ENCODE data around the gene CAMK1D. TPM values are rescaled to one million over a fixed set of nuclear protein-coding genes. Genes with fewer than 3 reads are reported as not detected.

CAMK1D gene
- total and polyA plus RNA-seq, 9 donors = 1.8 to 11.7 (median 5.5) TPM

DNA sequence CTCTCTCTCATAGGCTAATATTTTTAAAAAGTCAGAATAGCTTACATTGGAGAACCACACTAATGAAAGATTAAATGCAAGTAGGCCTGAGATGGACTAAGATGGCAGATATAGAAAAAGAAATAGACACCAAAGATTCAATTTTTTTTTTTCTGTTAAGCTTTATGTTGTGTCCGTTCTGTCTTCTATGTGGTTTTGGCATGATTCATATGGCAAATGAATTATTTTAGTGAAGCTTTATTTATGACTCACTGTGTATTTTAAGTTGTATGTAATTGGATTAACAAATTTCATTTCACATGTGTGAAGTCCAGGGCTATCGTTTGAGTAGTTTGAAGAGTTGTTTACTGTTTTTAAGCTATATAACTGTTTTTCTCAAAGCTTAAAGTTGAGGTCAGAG lies 214.8 kb downstream of the CAMK1D start:
- Histone ChIP-seq H3K27me3 (no peaks in the 10 kb centered on the region), H3K4me3 (no peak overlapping the region), H3K4me1 (ENCODE audit: insufficient read depth) (no peaks in the 10 kb centered on the region), H3K27ac (no peak overlapping the region), H3K36me3 (no peaks in the 10 kb centered on the region), H3K9me3 (no peaks in the 10 kb centered on the region)
- no peak for DNase-seq
- intact Hi-C loops (cut with DNase I) = no loop called here
- 42 to 55% (median 46%) methylated on average over 2 of the region's 2 CpGs for WGBS, 3 donors
- TF ChIP-seq EP300 (IDR thresholded peaks at IDR 0.05) = no peak
- TF ChIP-seq, protein P1, sequence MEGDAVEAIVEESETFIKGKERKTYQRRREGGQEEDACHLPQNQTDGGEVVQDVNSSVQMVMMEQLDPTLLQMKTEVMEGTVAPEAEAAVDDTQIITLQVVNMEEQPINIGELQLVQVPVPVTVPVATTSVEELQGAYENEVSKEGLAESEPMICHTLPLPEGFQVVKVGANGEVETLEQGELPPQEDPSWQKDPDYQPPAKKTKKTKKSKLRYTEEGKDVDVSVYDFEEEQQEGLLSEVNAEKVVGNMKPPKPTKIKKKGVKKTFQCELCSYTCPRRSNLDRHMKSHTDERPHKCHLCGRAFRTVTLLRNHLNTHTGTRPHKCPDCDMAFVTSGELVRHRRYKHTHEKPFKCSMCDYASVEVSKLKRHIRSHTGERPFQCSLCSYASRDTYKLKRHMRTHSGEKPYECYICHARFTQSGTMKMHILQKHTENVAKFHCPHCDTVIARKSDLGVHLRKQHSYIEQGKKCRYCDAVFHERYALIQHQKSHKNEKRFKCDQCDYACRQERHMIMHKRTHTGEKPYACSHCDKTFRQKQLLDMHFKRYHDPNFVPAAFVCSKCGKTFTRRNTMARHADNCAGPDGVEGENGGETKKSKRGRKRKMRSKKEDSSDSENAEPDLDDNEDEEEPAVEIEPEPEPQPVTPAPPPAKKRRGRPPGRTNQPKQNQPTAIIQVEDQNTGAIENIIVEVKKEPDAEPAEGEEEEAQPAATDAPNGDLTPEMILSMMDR (IDR thresholded peaks at IDR 0.05) = no peak
- no peak for TF ChIP-seq POLR2A (IDR thresholded peaks at IDR 0.05)

DNA sequence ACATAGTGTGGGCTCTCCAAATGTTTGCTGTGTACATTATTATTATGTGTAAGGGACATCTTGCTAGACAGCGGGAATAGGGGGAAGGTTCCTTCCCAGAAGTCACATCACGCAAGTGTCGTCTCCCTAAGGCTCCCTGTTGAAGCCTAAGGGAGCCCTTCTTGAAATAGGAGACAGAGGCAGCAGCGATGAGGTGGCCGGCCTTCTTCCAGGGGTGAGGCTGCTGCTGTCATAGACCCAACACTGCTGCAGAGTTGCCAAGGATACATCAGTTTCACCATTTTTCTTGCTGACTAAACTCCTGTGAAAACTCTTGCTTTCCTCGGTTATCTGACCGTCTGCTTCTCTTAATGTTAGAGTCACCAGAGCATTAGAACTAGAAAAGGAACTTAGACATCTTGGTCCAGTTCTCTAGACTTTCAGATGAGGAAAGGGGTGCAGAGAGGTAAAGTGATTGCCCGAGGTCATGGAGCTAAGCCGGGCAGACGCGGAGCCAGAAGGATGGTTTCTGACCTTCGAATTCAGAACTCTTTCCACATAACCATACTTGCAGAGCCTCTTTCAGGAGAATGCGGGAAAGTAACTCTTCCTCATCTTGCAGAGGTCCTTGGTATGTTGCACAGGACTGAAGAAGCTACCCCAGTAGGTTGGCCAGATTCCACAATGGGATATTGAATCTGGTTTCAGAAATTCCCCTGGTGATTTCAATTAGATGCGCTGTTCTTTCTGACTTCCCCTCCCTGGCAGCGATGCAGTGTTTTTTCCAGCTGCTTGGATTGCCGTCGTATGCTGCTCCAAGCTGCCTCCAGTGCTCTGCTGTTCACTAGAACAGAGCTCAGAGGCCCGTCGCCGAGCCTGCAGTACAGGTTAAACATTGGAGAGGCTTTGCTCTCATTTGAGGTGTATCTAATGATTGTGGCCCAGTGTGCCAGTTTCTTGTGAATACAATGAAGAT lies 217.1 kb downstream of the CAMK1D start:
- DNase-seq = no peak
- no peak overlapping the region for H3K4me3 ChIP-seq
- no peaks in the 10 kb centered on the region for H3K27me3 ChIP-seq
- no peaks in the 10 kb centered on the region for H3K36me3 ChIP-seq
- no peaks in the 10 kb centered on the region for H3K4me1 ChIP-seq (ENCODE audit: insufficient read depth)
- TF ChIP-seq, protein P1 (IDR thresholded peaks at IDR 0.05) = no peak
- no peak for TF ChIP-seq POLR2A (IDR thresholded peaks at IDR 0.05)
- TF ChIP-seq EP300 (IDR thresholded peaks at IDR 0.05) = no peak
- whole genome bisulfite sequencing, 3 donors = 76 to 93% (median 85%) methylated on average over 20 of the region's 20 CpGs
- H3K9me3 ChIP-seq = no peaks in the 10 kb centered on the region
- H3K27ac ChIP-seq = no peak overlapping the region
- intact Hi-C loops (cut with DNase I) = no loop called here

DNA sequence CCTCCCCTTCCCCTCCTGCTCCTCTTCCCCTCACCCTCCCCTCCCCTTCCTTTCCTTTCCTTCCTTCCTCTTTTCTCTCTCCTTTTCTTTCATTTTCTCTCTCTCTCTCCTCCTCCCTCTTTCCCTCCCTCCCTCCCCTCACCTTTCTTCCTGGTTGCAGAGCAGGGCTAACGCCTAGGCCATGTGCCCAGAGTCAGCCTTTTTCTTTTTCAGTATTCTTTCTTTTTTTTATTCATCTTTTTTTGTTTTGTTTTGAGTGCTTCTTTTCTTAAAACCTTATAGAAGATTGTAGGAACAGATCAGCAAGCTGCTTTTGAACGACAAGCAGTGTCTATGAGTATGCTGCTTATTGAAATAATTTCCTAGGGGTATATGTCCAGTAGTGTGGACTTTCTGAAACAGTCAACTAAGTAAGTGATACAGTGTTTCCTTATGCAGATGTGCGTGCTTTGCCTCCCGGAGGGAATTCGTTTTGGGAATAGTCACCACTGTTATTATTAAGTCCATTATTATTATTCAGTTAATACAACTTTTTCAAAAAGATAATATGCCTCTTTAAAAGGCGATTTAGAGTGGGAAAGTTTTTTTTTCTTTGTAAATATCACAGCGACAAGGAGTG lies 219.2 kb downstream of the CAMK1D start:
- no peaks in the 10 kb centered on the region for H3K4me1 ChIP-seq (ENCODE audit: insufficient read depth)
- no peak overlapping the region for H3K27ac ChIP-seq
- H3K27me3 ChIP-seq = no peaks in the 10 kb centered on the region
- no peaks in the 10 kb centered on the region for H3K36me3 ChIP-seq
- no peaks in the 10 kb centered on the region for H3K9me3 ChIP-seq
- 55 to 73% (median 68%) methylated on average over 7 of the region's 7 CpGs for WGBS, 3 donors
- intact Hi-C loops (cut with DNase I) = no loop called here
- no peak for DNase-seq
- no peak overlapping the region for H3K4me3 ChIP-seq
- TF ChIP-seq POLR2A (IDR thresholded peaks at IDR 0.05) (no peak), EP300 (IDR thresholded peaks at IDR 0.05) (no peak)
- TF ChIP-seq, protein P1 (IDR thresholded peaks at IDR 0.05) = no peak

DNA sequence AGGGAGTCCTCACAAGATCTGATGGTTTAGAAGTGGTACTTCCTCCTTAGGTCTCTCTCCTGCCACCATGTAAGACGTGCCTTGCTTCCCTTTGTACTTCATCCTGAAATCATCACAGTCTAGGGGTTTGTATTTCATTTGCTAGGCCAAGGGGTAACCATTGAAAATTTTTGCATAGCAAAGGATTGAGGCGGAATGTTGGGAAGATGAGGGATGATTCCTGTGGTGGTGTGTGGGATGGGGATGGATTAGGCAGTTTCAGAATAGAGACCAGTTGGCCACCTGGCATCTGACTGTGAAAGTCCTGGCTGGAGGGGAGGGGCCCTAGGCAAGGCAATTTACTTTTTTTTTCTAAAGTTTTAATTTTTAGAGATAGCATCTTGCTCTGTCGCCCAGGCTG lies 222.9 kb downstream of the CAMK1D start:
- Histone ChIP-seq H3K36me3 (no peaks in the 10 kb centered on the region), H3K27ac (no peak overlapping the region), H3K4me3 (no peak overlapping the region), H3K4me1 (ENCODE audit: insufficient read depth) (no peaks in the 10 kb centered on the region), H3K9me3 (no peaks in the 10 kb centered on the region), H3K27me3 (no peaks in the 10 kb centered on the region)
- intact Hi-C loops (cut with DNase I) = no loop called here
- TF ChIP-seq POLR2A (IDR thresholded peaks at IDR 0.05) = no peak
- WGBS, 3 donors = 93 to 95% (median 94%) methylated on average over 3 of the region's 3 CpGs
- DNase-seq = no peak

DNA sequence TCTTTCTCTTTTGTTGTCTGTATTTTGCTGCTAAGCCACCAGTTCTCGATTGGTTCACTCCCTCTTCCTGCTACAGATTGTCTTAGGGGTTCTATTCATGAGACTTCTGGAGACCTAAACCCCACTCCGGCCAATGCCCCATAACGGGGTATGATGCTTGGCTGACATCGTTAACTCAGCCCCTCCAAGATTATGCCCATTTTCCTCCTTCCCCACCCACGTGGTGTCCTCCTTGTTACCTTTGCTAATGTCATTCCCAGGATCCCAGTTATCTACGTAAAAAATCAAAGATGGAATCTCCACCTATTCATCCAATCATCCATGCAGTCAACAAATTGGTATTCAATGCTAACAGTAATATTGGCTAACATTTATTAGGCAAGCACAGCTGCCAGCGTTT lies 228.3 kb downstream of the CAMK1D start:
- H3K36me3 ChIP-seq = no peaks in the 10 kb centered on the region

More for the DNA sequence above, 228.3 kb downstream of the CAMK1D start:
- H3K4me3 ChIP-seq = no peak overlapping the region
- no peaks in the 10 kb centered on the region for H3K27me3 ChIP-seq
- H3K4me1 ChIP-seq (ENCODE audit: insufficient read depth) = no peaks in the 10 kb centered on the region
- TF ChIP-seq, protein P1 (IDR thresholded peaks at IDR 0.05) = no peak
- no peak for TF ChIP-seq EP300 (IDR thresholded peaks at IDR 0.05)
- H3K27ac ChIP-seq = no peak overlapping the region
- 91 to 96% (median 93%) methylated on average over 7 of the region's 7 CpGs for WGBS, 3 donors
- DNase-seq = no peak
- intact Hi-C loops (cut with DNase I) = no loop called here
- H3K9me3 ChIP-seq = no peaks in the 10 kb centered on the region
